Pons (tissue), 1 donor: Measurements from ENCODE around the gene FNIP1.
"Not testable (repeated sequence)": the region's sequence is repeated elsewhere in the genome, so short reads cannot be mapped to it uniquely, and the experiment has no call there.

ENCODE experiments used
- DNase-seq: peaks from one replicate; pipeline ENCODE4 v3.0.0-alpha.2; 2016; ENCODE audit warnings: low spot score

Gene FNIP1

DNA sequence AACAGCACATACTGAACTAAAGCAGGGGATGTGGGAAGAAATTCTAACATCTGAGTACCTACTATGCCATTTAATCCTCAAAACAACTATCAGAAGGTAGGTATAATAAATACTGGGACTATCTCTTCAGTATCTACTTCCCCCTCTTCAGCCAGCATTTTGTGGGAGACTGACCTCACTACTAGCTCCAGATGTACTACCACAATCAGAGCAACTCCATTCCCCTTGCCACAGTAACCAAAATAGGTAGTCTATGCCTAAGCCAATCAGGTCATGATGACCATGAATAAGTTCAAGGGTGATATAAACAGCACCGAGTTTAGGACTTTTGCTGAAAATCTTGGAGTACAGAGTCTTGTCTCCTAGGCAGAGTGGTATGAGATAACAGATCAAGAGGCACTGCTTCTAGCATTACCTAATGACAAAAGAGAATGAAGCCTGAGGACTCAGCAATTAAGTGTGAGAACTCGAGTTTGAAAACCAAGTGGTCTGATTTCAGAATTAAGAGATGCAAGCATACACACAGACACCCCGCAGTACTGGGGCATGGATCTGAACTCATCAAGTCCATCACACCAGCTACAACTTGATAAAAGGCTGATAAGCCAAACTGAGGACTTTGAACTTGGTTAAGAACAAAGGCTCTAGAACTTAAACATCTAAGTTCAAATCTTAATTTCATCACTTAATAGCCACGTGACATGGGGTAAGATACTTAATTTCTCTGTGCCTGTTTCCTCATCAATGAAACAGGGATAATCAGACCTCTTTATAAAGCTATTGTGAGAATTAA, 9.7 kb downstream of the FNIP1 start:
- DNase-seq, result no peak

DNA sequence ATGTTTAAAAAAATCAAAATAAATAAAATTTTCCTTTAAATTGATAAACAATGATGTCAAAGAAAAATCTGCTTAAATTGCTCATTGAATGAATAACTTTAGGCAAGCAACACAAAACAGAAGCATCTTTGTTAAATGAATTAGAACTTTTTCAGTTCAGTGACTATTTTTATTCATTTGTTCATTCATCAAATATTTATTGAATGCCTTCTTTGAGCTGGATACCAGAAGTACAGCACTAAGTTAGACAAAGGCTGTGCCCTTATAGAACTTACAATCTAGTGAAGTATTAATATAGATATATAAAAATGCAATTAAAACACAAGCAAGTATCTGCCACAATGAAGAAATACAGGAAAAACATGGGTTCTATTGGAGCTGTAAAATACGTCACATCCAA, 10.8 kb downstream of the FNIP1 start:
- DNase-seq, result no peak

DNA sequence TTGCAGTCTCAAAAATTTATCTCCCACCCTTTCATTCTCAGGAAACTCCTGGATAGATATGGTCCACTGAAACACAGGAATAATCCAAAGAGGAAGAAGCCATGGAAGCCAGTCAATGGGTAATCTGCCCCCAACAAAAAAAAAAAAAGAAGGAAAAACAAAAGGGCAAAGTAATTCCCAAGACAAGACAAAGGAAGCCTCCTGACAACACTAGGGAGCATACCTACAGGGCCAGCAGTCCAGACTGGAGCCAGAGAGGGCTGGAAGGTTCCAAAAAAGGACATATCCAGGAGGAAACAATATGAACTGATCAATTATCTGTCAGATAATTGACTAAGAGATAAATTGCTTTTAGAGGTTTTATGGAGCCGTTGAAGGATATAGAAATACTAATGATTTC, 12.9 kb downstream of the FNIP1 start:
- DNase-seq, result no peak

DNA sequence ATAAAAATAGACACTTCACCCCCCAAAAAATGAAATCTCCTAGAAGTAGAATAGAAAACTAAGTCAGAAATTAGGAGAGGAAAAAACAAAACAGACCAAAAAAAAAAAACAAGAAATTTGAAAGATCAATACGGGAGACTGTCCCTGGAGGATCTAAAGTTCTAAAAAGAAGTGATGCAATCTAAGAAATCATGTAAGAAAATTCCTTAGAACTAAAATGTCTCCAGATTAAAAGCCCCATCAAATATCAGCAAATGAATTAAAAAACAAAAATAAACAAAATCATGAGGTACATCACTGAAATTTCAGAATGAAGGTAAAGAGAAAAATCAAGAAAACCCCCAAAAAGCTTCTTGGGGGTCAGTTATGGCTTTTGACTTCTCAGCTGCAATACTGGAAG, 13.5 kb downstream of the FNIP1 start:
- DNase-seq, result no peak

DNA sequence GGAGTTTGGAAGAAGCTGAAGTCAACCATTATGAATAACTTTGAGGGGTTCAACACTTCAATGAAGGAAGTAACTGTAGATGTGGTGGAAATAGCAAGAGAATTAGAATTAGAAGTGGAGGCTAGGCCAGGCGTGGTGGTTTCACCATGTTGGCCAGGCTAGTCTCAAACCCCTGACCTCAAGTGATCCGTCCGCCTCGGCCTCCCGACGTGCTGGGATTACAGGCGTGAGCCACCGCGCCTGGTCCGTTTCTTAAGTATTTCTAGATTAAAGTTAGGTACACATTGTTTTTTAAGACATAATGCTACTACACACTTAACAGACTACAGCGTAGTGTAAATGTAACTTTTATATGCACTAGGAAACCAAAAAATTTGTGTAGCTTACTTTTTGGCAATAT, 14.1 kb downstream of the FNIP1 start:
- no peak for DNase-seq

DNA sequence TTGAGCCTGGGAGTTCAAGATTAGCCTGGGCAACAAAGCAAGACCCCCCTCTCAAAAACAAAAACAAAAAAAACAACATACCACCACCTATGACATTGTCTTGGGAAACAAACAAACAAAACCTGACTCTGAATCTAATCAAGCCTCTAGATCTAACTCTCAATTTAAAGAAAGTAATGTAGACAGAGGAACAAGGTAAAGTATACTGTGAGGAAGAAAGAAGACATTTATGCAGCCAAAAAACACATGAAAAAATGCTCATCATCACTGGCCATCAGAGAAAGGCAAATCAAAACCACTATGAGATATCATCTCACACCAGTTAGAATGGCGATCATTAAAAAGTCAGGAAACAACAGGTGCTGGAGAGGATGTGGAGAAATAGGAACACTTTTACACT, 18.7 kb downstream of the FNIP1 start:
- DNase-seq, result not testable (repeated sequence)

DNA sequence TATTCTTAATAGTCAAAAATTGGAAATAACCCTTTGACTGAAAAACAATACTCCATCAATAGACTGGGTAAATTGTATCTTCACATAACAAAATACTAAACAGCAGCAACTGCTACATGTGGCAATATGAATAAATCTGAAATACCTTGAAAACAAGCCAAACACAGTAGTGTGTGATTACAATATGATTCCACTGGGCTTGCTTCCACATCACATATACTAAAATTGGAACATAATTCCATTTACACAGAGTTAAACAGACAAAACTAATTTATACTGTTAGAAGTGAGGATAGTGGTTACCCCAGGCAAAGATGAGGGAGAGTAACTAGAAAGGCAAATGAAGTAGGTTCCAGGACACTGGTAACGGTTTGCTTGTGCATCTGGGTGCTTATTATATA, 20.4 kb downstream of the FNIP1 start:
- no peak for DNase-seq

DNA sequence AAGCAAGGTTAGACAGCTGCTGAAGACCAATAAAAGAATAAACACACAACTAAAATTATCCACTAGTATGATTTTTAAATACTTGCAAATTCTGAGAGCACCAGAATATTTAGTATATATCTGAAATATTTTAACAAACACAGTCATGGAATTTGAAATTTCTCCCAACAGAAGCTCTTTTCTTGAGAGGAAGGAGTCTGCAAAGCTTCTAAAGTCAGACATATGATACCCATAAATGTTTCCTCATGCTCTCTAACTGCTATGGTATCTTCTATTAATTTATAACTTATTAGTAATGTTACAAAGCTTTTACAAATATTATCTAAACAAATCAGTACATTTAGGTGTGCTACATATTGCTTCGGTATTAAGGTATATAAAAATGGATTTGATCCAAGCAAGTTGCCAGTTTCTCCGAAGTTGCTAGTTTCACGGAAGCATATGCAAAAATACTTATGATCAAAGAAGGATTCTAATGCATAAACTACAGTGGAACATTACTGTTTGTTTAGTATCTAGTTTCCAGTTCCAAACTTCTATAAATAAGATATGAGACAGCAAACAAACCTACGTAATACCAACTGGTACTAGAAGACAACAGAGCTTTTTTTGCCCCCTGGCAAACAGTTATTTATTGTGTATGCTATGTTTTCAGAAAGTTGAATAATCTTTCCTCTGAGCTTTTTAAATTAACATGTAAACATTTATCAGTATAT, 22.0 kb downstream of the FNIP1 start:
- DNase-seq, result peak; percentile 58

DNA sequence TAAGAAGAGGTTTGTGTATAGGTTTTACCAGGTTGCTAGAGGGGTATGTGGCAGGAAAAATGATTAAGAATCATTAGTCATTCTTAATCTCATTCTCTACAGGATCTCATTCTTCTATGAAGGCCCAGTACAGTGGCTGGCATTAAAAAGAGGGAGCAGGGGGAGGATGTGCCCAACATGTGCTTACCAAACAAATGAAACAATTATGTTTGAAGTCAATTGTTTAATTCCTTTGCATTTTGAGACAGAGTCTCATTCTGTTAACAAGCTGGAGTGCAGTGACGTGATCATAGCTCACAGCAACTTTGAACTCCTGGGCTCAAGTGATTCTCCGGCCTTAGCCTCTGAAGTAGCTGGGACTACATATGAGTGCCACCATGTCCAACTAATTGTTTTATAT, 23.0 kb downstream of the FNIP1 start:
- peak; percentile 98 for DNase-seq

DNA sequence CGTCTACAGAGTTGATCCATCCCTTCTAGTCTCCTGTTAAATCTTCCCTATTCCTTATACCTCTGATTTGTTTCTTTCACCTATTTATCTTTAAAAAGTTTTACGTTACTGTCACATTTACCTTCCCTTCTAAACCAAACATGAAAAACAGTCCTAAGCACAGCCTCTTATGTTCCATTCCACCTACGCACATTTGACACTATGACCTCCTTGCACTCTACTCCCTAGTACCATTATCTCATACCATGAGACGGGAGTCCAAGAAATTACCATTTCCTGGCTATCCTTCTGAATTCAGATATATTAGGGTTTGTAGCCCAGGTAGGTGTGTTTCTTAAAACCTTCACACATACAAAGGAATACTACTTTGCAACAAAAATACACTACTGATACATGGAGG, 25.1 kb downstream of the FNIP1 start:
- no peak for DNase-seq

DNA sequence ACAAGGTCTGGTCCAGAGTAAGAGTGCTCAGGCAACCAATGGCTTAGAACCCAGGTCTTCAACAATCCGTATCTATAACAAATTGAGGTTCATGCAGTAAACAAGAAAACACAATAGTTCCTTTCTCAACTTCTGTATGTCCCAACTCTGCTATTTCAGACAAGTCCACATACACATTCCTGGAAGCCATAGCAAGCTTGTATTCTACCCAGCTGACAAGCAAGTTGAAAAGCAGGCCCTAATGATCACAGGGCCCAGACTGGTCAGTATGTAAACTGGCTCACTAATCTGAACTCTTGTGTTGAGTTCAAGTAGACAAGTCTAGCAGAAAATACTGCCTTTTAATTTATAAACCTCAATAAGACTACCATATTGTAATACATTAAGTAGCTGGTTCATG, 26.9 kb downstream of the FNIP1 start:
- peak; percentile 26 for DNase-seq

DNA sequence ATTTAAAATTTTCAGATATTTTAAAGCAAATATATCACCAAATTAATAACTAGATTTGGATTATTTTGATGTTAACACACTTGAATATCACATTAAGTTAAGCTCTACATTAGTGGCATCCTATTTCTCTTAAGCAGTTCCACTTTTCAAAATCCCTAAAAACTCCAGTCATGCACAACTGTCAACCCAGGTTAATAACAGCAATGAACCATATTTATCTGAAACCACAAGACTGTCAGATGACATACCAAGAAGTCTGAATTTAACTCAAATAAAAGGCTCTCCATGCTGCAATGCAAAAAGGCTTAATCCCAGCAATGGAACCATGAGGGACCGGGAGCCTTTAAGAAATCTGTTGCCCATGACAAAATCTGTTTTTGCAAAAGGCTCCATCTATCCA, 27.5 kb downstream of the FNIP1 start:
- DNase-seq, result no peak

DNA sequence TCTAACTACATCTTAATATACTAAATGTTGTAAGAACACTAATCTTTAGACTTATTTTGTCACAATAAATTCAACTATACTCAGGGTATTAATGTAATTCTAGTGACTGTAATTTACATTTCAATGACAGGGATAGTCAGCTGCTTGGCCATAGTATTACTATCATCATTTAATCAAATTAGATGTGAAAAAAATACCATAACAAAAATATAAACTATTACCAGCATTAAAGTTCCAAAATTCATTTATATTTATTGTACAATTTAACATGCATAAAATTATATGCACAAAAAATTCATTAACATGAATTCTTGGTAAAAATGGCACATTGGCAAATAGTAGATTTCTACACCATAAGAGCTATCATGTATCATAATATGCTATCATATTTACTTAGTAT, 28.9 kb downstream of the FNIP1 start:
- no peak for DNase-seq

DNA sequence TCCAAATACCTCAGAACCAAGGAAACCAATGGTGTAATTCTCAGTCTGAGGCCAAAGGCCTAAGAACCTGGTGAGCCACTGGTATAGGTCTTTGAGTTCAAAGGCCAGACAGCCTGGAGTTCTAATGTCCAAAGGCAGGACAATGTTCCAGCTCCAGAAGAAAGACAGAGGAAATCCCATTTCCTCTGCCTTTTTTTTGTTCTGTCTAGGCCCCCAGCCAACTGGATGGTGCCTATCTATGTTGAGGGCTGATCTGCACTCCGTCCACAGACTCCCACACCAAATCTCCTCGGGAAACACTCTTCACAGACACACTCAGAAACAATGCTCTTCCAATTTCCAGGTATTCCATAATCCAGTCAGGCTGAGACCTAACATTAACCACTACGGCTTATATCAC, 30.1 kb downstream of the FNIP1 start:
- no peak for DNase-seq

DNA sequence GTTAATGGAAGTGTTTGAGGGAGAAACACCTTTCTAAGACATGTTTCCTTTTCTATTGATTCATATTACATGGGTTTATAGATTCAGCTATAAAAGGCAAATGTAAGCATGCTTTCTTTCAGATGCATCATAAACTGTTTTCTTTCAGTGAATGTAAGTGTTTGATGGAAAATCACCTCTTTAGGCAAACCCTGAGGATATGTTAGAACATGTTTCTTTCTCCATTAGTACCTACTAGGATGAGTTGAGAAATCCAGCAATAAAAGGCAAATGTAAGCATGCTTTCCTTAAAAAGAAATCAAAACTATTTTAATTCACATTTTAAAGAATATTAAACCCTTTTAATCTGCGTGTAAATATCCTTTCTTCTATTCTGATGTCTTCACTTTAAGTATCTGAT, 31.6 kb downstream of the FNIP1 start:
- no peak for DNase-seq

DNA sequence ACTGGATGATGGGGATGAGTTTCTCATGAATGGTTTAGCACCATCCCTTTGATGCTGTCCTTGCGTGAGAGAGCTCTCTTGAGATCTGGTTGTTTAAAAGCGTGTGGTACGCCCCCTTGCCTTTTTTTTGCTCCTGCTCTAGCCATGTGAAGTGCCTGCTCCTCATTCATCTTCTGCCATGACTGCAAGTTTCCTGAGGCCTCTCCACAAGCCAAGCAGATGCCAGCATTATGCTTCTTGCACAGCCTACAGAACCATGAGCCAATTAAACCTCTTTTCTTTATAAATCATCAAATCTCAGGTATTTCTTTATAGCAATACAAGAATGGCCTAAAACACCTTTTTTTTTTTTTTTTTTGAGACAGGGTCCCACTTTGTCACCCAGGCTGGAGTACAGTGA, 32.8 kb downstream of the FNIP1 start:
- no peak for DNase-seq

DNA sequence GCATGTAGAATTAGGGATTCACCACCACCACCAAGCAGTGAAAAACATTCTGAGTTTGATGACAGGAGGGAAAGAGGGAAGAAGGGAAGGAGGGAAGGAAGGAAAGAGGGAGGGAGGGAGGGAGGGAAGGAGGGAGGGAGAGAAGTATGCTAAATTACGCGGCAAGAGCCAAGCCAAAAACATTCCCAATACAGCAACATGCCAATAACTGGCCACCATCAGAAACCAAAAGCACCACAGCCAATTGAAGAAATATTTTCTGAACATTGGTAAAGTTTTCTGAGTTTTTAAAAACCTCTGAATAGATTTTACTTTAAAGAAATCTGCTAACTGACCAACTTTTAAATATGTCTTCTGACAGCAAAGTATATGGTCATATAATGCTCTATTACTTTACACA, 36.0 kb downstream of the FNIP1 start:
- no peak for DNase-seq

DNA sequence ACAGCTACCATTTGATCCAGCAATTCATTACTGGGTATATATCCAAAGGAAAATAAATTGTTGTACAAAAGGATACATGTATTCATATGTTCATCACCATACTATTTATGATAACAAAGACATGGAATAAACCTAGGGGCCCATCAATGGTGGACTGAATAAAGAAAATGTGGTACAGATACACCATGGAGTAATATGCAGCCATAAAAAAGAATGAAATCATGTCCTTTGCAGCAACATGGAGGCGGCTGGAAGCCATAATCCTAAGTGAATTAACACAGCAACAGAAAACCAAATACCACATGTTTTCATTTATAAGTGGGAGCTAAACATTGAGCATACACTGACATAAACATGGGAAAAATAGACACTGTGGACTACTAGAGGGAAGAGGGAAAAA, 37.1 kb downstream of the FNIP1 start:
- no peak for DNase-seq

DNA sequence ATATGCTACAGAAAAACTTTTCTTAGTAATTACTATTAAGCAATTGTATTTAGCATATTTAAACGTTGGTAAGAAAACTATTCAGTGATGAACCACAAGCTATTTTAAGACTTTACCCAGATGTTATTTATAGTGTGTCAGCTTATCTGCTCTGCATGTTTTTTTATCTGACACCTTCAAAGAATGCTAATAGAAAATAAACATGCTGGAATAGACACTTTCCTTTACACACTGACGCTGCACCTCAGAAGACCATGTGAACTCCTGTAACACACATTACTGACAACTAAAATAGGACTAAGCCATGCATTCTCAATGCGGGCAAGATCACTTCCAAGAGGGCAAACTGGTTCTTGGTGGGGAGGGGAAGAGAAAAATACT, 38.3 kb downstream of the FNIP1 start:
- no peak for DNase-seq

DNA sequence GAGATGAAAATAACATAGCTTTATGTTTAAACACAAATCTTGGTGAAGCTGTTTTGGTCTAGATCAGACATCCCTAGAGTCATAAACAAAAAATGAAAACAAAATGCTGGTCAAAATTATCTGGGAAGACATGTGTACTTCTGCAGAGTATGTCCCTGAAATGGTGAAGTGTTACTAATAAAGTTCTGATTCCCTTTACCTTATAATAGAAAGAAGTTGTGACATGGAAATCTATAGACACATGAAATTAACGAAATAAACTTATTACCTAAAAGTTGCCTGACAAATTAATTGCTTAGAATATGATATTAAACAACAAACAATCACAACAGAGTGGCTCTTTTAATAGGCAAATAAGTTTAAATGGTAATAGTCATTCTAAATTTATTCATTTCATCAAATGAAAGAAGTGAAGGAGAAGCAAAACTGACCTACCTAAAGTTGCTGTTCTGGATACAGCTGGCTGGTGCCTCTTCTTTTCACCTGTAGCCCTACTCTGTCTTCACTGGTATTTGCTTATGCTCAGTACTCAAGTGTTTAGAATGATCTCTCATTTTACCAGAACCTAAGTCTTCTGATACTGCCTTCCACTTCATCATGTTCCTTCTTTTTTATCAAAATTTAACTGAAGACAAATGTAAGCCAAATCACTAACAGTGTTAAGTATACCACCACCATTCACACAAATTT, 38.8 kb downstream of the FNIP1 start:
- no peak for DNase-seq

DNA sequence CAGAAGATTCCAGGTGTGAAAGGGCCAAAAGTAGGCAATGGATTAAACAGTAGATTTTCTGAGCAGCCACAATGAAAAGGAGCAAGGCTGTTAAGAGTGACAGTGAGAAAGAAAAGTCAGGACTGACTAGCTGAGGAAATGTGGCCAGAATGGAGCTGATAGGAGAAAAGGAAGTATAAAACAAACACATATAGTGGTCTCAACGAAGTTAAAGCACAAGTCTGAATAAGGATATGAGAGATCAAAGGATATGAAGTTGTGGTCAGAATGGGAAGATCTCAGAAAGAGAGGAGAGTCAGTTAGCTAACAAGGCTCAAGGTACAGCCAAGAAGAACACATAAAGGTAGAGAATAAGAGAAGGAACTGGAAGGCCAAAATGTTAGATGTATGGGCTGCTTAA, 39.9 kb downstream of the FNIP1 start:
- no peak for DNase-seq

DNA sequence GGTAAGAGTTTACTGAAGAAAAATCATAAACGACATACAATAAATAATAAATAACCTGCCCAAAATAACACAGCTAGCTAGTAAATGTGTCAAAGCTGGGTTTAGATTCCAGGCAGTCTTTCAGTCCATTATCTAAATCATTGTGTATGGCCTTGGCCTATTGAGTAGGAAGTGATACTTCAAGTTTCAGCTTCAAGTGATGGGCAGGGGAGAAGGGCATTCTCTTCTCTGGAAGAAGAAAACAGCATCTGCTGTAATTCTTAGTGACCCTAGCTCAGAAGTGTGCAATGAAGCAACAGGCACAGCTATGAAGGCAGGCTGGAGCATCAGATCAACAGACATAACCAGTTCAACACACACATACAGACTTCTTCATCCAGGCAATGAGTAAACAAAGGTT, 42.5 kb downstream of the FNIP1 start:
- DNase-seq, result no peak

DNA sequence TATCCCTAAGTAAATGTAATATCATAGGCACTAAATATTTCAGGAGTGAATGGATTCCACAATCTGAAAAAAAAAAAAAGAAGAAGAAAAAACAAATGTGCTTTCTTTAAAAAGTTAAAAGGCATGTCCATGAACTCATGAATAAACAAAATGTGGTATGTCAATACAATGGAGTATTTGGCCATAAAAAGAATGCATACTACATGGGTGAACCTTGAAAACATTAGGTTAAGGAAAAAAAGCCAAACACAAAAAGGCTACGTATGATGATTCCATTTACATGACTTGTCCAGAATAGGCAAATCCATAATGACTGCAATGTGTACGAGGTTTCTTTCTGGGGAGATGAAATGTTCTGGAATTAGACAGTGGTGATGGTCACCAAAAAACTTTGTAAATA, 45.3 kb downstream of the FNIP1 start:
- no peak for DNase-seq
